Keratinocyte (primary cell): ENCODE results near the gene TRAPPC2L. TPM values are rescaled to one million over a fixed set of nuclear protein-coding genes. Genes with fewer than 3 reads are reported as not detected.

Experiments
- DNase-seq: peaks from one replicate; pipeline ENCODE4 v3.0.0-alpha.2; 2011; ENCODE audit warnings: low read depth, missing footprints, low spot score
- FAIRE-seq: peaks from 2 replicates; lab custom pipeline; 2011; peaks lifted over from hg19 to GRCh38; lab: Jason Lieb, UNC
- H2AFZ ChIP-seq: 2 replicates; pipeline ENCODE4 v1.6.0; 2012; ENCODE audit warnings: low read length, control low read depth, inconsistent platforms; ENCODE audit not compliant: control insufficient read depth
- H3K27ac ChIP-seq: 2 replicates; pipeline ENCODE4 v1.5.1; 2011; ENCODE audit warnings: low read length; ENCODE audit not compliant: control insufficient read depth, insufficient read depth
- H3K27me3 ChIP-seq: 3 replicates; pipeline ENCODE4 v1.6.0; 2011; ENCODE audit warnings: low read length; ENCODE audit not compliant: control insufficient read depth, insufficient read depth; ENCODE audit errors: extremely low read depth
- H3K36me3 ChIP-seq, 2 experiments: 2 replicates in 1 of 2; 3 replicates in 1 of 2; pipeline ENCODE4 v1.5.1; 2011; ENCODE audit warnings: low read length in 2 of 2, mild to moderate bottlenecking in 1 of 2; ENCODE audit not compliant: control insufficient read depth in 2 of 2, insufficient read depth in 2 of 2; ENCODE audit errors: extremely low read depth in 1 of 2
- H3K4me1 ChIP-seq: 3 replicates; pipeline ENCODE4 v1.5.1; 2011; ENCODE audit warnings: low read length; ENCODE audit not compliant: control insufficient read depth, insufficient read depth; ENCODE audit errors: extremely low read depth
- H3K4me2 ChIP-seq: 3 replicates; pipeline ENCODE4 v1.6.0; 2011; ENCODE audit warnings: low read depth, low read length; ENCODE audit not compliant: control insufficient read depth, insufficient read depth; ENCODE audit errors: extremely low read depth
- H3K4me3 ChIP-seq, 3 experiments: fragments of 200-600 bp in 1 of 3; sonication (generic) in 1 of 3; 2 replicates in 2 of 3; 3 replicates in 1 of 3; pipeline ENCODE4 v1.5.1; 2011 to 2016; ENCODE audit warnings: low read length in 3 of 3, mild to moderate bottlenecking in 3 of 3, control low read depth in 2 of 3, inconsistent platforms in 1 of 3, low read depth in 1 of 3, mixed read lengths in 1 of 3, mixed run types in 1 of 3, moderate library complexity in 1 of 3; ENCODE audit not compliant: control insufficient read depth in 2 of 3, insufficient read depth in 2 of 3; ENCODE audit errors: extremely low read depth in 1 of 3
- H3K79me2 ChIP-seq: 2 replicates; pipeline ENCODE4 v1.6.0; 2012; ENCODE audit warnings: low read length; ENCODE audit not compliant: control insufficient read depth, insufficient read depth
- H3K9ac ChIP-seq: 3 replicates; pipeline ENCODE4 v1.6.0; 2011; ENCODE audit warnings: low read length; ENCODE audit not compliant: control insufficient read depth, insufficient read depth; ENCODE audit errors: extremely low read depth
- H3K9me1 ChIP-seq: 3 replicates; pipeline ENCODE4 v1.6.0; 2011; ENCODE audit warnings: low read length; ENCODE audit not compliant: control insufficient read depth, insufficient read depth; ENCODE audit errors: extremely low read depth
- H3K9me3 ChIP-seq: 2 replicates; pipeline ENCODE4 v1.5.1; 2012; ENCODE audit warnings: low read depth, low read length; ENCODE audit not compliant: control insufficient read depth
- H4K20me1 ChIP-seq: 3 replicates; pipeline ENCODE4 v1.6.0; 2011; ENCODE audit warnings: low read length; ENCODE audit not compliant: control insufficient read depth, insufficient read depth; ENCODE audit errors: extremely low read depth
- EZH2 ChIP-seq: IDR thresholded peaks from one replicate; pipeline ENCODE4 v1.6.1; 2012; ENCODE audit warnings: inconsistent platforms, mild to moderate bottlenecking, low read length, moderate library complexity
- dilution Hi-C: fragments of 300-500 bp; cut with MboI; formaldehyde crosslinking; loops from one replicate; pipeline ENCODE4 v1.7.0; 2020; ENCODE audit warnings: low sequenced_read_pairs; ENCODE audit not compliant: extremely low pct_ligation_motif_present
- polyA plus RNA-seq, 5 experiments: library from polyadenylated mRNA; depleted of rRNA in 3 of 5; stranded (reverse) in 3 of 5; stranded (forward) in 1 of 5; unstranded in 1 of 5; fragments of >200 nt; gene quantifications; 1 replicate in 1 of 5; 2 replicates in 3 of 5; 3 replicates in 1 of 5; pipeline versions ENCODE4 v1.2.1 to v1.2.3, GENCODE V29; 2011 to 2012; ENCODE audit warnings: missing spikeins in 2 of 5, low read depth in 1 of 5, low replicate concordance in 1 of 5
- TF ChIP-seq, protein P1 (sequence below), 3 experiments: IDR thresholded peaks in 1 of 3; conservative IDR thresholded peaks in 1 of 3; optimal IDR thresholded peaks in 1 of 3; 2 replicates in 2 of 3; 3 replicates in 1 of 3; pipeline versions ENCODE3 to v1.5.1; 2011; ENCODE audit warnings: low read length in 3 of 3, mild to moderate bottlenecking in 3 of 3, moderate library complexity in 2 of 3, control low read depth in 1 of 3, inconsistent platforms in 1 of 3; ENCODE audit not compliant: insufficient read depth in 2 of 3; ENCODE audit errors: extremely low read depth in 1 of 3

Gene TRAPPC2L
- polyA plus RNA-seq, 1 donor (not counting 4 experiments of a cell fraction or from before 2014, with no cell fraction given): 139 TPM

DNA sequence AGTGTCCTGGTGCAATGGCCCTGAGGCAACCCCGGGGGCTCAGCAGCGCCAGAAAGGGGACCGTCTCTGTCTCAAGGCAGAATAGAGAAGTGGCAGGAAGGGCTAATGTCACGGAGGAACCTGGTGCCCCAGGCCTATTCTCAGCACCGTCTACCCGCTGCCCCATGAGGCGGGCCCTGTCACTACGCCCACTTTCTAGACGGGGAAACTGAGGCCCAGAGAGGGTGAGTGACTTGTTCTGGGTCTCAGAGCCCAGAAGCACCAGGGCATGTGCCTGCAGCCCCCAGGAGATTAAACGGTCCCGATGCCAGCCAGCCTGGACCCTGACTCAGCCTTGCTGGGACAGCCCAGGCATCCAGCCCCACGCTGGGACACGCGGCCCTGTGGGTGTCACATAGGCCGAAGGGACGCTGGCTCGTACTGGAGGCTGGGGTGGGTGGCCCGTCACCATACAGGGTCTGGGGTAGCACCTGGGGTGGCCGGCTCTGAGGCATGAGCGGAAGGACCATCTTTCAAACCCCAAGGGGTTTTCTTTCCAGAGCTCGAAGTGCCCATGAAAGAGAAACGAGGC is 49.7 kb downstream of the TRAPPC2L start:
- Histone ChIP-seq H2AFZ (no peak overlapping the region), H3K36me3 (no peaks in the 10 kb centered on the region), H4K20me1 (no peaks in the 10 kb centered on the region), H3K9ac (no peak overlapping the region), H3K4me1 (peaks cover 15% of the 10 kb centered on the region), H3K4me3 (no peak overlapping the region), H3K79me2 (no peaks in the 10 kb centered on the region), H3K27me3 (peaks cover 23% of the 10 kb centered on the region), H3K9me1 (no peaks in the 10 kb centered on the region), H3K9me3 (no peaks in the 10 kb centered on the region), H3K27ac (no peak overlapping the region), H3K4me2 (no peak overlapping the region)
- no peak for DNase-seq
- no peak for FAIRE-seq
- dilution Hi-C loops: no loop called here
- no peak for TF ChIP-seq EZH2
- TF ChIP-seq, protein P1, sequence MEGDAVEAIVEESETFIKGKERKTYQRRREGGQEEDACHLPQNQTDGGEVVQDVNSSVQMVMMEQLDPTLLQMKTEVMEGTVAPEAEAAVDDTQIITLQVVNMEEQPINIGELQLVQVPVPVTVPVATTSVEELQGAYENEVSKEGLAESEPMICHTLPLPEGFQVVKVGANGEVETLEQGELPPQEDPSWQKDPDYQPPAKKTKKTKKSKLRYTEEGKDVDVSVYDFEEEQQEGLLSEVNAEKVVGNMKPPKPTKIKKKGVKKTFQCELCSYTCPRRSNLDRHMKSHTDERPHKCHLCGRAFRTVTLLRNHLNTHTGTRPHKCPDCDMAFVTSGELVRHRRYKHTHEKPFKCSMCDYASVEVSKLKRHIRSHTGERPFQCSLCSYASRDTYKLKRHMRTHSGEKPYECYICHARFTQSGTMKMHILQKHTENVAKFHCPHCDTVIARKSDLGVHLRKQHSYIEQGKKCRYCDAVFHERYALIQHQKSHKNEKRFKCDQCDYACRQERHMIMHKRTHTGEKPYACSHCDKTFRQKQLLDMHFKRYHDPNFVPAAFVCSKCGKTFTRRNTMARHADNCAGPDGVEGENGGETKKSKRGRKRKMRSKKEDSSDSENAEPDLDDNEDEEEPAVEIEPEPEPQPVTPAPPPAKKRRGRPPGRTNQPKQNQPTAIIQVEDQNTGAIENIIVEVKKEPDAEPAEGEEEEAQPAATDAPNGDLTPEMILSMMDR (optimal IDR thresholded peaks at IDR 0.05 in 1 of 3, IDR thresholded peaks at IDR 0.05 in 1 of 3, conservative IDR thresholded peaks at IDR 0.05 in 1 of 3; ENCODE audit: extremely low read depth in 1 of 3, insufficient read depth in 2 of 3, low read length in 3 of 3): no peak

DNA sequence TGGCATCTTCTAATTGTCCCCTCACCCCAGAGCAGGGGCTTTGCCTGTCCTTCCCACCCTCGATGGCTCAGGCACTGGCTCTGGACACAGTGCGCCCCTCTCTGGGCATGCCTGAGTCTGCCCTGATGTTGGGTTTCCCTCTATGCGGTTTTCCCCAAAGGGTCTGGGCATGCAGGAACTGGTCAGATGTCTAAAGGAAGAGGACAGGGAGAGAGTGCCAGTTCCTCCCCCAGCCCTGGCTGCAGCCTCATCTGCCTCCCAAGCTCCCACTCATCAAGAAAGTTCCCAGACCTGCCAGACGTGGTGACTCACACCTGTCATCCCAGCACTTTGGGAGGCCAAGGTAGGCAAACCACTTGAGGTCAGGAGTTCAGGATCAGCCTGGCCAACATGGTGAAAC is 50.8 kb downstream of the TRAPPC2L start:
- no peaks in the 10 kb centered on the region for H3K9me3 ChIP-seq
- DNase-seq (peak; percentile 87), FAIRE-seq (peak; percentile 92)
- TF ChIP-seq EZH2: no peak
- TF ChIP-seq, protein P1 (optimal IDR thresholded peaks at IDR 0.05 in 1 of 3, IDR thresholded peaks at IDR 0.05 in 1 of 3, conservative IDR thresholded peaks at IDR 0.05 in 1 of 3; ENCODE audit: extremely low read depth in 1 of 3, insufficient read depth in 2 of 3, low read length in 3 of 3): peak in 2 of 3 experiments; percentile 16 to 60
- H3K4me3 ChIP-seq: no peak overlapping the region
- peaks cover 27% of the 10 kb centered on the region for H3K27me3 ChIP-seq
- H3K36me3 ChIP-seq: no peaks in the 10 kb centered on the region
- dilution Hi-C loops: no loop called here
- no peaks in the 10 kb centered on the region for H3K79me2 ChIP-seq
- H3K9me1 ChIP-seq: no peaks in the 10 kb centered on the region
- H4K20me1 ChIP-seq: no peaks in the 10 kb centered on the region
- H3K4me2 ChIP-seq: peak overlapping the region; percentile 4
- no peak overlapping the region for H3K27ac ChIP-seq
- H2AFZ ChIP-seq: no peak overlapping the region
- H3K4me1 ChIP-seq: peaks cover 15% of the 10 kb centered on the region
- no peak overlapping the region for H3K9ac ChIP-seq
